ENCODE data around the gene FAM171A2.

DNA sequence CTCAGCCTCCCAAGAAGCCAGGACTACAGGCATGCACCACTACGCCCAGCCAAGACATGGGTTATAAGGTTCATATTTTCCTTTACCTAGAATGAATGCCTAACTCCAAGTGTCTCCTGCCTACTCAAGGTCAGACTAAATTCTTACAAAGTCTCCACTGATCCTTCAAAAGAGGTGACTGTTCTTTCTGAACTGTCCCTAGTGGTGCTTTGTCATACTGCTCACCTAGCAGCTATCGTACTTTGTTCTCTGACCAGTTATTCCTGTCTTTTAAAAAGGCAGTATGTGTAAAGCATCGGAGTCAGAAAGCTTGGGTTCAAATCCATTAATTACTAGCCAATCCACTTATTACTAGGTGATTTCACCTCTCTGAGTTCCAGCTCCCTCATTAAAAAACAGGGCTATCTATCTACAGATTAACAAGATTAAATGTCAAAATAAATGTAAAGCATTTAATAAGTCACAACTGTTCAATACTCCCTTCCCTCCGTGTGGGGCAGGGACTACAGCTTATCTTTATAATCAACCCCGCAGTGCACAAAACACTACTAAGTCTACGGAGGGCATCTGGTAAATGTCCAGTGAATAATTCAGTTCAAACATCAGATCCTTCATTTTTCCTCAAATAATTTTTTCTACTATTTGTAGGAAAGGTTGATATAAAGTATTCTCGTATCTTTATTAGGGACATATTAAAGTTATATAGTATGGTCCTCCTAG, 45.8 kb upstream of the FAM171A2 start:
- TF ChIP-seq YY1 (IDR thresholded peaks at IDR 0.05; ENCODE audit: insufficient read depth, insufficient read length) (no peak), ZNF274 (IDR thresholded peaks at IDR 0.05; ENCODE audit: low read depth, low read length) (no peak)
